NT2/D1 (cell line): Measurements from ENCODE around the gene SNRPA1.

ENCODE experiments used
- SUZ12 ChIP-seq: IDR thresholded peaks from 2 replicates; pipeline ENCODE4 v1.6.1; 2011; ENCODE audit not compliant: insufficient read length, insufficient read depth; ENCODE audit errors: extremely low read depth
- YY1 ChIP-seq: IDR thresholded peaks from 2 replicates; pipeline ENCODE4 v1.6.1; 2011; ENCODE audit not compliant: insufficient read length, insufficient read depth
- ZNF274 ChIP-seq: IDR thresholded peaks from 2 replicates; pipeline ENCODE4 v1.6.1; 2011; ENCODE audit warnings: mild to moderate bottlenecking, low read depth, low read length

DNA sequence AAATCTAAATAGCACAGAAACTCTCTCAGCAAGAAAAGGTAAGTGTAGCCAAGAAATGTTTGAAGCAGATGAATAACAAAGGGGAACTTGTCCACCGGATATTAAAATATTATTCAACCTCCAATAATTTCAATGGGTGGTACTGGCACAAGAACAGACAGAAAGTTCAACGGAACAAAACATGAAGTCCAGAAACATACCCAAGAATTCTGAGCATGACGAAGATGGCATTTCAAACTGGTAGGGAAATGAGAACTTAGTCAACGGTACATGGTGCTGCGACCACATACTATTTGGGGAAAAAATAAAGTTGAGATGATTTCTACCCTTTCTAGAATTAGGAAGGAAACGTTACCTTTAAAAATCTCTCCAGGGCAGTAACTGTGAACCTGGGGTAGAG is 48.7 kb downstream of the SNRPA1 start:
- TF ChIP-seq YY1 (no peak), SUZ12 (no peak), ZNF274 (no peak)
